C4-2B (cell line): ENCODE measurements around the gene TANGO6.

Source experiments
- H3K27ac ChIP-seq: fragments of 450-650 bp; 2 replicates; pipeline ENCODE4 v1.5.1; 2017
- ZFX ChIP-seq: fragments of 450-650 bp; IDR thresholded peaks from 2 replicates; pipeline ENCODE4 v1.6.1; 2017
- TF ChIP-seq, protein P1 (sequence below): fragments of 450-650 bp; conservative IDR thresholded peaks from 2 replicates; pipeline ENCODE4 v1.5.1; 2017; ENCODE audit warnings: mild to moderate bottlenecking

TANGO6 gene

DNA sequence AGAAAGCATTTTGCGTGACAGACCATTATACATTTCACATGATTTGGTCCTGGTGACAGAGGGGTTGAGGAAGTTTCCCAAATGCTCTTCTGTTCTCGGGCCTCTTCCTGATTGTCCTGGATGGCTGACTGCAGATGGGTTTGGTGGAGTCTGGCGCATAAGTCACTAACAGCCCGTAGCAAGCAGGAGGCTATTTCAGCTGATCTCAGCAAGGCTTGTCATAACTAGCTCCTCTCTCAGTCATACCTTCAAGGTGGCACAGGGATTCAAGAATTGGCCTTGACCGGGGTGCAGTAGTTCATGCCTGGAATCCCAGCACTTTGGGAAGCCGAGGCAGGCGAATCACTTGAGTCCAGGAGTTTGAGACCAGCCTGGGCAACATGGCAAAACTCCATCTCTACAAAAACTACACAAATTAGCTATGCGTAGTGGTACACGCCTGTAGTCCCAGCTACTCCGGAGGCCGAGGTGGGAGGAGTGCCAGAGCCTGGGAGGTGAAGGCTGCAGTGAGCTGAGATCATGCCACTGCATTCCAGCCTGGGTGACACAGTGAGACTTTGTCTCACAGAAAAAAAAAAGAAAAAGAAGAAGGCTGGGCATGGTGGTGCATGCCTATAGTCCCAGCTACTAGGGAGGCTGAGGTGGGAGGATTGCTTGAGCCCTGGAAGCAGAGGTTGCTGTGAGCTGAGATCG lies 193.2 kb downstream of the TANGO6 start:
- TF ChIP-seq, protein P1, sequence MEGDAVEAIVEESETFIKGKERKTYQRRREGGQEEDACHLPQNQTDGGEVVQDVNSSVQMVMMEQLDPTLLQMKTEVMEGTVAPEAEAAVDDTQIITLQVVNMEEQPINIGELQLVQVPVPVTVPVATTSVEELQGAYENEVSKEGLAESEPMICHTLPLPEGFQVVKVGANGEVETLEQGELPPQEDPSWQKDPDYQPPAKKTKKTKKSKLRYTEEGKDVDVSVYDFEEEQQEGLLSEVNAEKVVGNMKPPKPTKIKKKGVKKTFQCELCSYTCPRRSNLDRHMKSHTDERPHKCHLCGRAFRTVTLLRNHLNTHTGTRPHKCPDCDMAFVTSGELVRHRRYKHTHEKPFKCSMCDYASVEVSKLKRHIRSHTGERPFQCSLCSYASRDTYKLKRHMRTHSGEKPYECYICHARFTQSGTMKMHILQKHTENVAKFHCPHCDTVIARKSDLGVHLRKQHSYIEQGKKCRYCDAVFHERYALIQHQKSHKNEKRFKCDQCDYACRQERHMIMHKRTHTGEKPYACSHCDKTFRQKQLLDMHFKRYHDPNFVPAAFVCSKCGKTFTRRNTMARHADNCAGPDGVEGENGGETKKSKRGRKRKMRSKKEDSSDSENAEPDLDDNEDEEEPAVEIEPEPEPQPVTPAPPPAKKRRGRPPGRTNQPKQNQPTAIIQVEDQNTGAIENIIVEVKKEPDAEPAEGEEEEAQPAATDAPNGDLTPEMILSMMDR: no peak
- no peak for TF ChIP-seq ZFX
- peak overlapping the region; percentile 50 for H3K27ac ChIP-seq

DNA sequence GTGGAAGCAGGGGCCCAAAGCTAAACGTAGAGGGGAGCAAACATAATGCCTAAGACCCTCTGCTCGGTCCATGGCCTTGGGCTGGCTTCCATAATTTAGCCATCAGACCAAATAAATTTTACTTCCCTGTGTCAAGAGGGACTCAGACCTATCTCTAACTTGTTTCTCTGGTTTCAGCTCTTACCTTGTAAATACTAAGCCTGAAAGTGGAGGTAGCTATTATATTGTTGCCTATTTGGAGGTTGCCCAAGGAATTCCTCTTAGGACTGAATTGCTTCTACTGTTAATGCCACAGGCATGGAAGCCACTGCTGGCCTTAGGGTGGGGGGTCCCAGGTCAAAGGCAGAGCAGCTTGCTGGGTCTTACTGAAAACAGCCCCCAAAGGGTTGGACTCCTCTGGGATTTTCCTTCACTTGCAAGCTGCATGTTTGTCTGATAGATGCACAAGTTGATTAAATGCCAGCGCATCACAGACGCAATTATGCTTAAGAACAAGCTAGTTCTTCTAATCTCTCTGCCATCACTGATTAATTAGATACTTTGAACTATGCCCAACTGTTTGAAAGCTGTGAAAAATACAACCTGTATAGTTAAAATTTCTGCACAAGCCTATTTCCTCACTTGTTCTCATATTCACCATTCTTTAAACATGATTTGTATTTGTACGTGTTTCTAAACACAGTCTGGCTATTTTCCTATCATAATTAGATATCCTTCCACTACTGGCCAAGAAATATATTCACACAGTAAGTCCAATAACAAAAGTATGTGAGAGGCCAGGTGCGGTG lies 194.2 kb downstream of the TANGO6 start:
- H3K27ac ChIP-seq: peak overlapping the region; percentile 50
- TF ChIP-seq, protein P1: no peak
- TF ChIP-seq ZFX: no peak

DNA sequence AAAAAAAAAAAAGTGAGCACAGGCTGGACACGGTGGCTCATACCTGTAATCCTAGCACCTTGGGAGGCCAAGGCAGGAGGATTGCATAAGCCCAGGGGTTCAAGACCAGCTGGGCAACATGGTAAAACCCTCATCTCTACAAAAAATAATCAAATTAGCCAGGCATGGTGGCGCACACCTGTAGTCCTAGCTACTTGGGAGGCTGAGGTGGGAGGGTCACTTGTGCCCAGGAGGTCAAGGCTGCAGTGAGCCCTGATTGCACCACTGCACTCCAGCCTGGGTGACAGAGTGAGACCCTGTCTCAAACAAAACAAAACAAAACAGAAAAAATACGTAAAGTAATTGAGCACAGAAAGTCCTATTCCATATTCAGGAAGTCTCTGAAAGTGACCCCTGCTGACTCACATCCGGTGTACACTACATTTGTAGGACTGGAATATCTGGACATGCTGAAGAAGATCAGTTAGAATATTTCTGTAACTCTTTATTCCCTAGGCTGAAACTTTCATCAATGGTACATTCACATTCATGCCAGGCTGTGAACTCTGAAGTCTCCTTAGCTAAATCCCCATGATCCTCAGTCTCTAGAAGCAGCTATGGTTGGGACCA lies 196.1 kb downstream of the TANGO6 start:
- no peak for TF ChIP-seq ZFX
- TF ChIP-seq, protein P1: no peak
- H3K27ac ChIP-seq: no peak overlapping the region

DNA sequence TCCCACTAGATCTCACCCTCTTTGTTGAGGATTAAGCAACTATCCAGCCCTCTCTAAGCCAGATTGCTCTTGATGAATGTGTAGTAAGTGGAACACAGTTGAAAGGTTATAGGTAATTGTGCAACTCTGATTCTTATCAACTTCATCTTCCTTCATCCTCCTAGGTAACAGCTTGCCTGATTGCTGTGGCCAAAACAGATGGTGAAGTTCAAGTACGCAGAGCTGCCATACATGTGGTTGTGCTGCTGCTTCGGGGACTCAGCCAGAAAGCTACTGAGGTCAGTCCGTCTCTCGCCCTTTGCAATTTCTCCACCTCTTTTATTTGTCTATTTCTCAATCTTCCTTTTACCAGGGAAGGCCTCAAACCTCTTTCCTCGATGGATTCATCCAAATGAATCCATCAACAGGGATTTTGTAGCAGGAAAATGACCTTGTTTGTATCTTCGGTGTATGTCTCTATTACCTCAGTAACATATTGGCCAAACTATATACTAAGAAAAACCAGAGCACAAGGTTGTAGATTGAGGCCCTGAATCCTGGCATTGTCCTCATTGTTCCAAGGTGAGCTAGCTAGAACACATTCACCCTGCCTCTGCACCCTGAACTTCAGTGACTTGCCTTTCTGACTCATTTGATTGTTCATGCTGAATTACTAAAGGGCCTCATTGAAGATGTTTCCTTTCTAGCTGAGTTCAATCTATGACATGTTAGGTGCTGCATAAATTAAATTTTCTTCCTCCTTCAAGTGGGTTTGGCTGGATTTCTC lies 197.0 kb downstream of the TANGO6 start:
- TF ChIP-seq ZFX: no peak
- TF ChIP-seq, protein P1: no peak
- H3K27ac ChIP-seq: no peak overlapping the region

DNA sequence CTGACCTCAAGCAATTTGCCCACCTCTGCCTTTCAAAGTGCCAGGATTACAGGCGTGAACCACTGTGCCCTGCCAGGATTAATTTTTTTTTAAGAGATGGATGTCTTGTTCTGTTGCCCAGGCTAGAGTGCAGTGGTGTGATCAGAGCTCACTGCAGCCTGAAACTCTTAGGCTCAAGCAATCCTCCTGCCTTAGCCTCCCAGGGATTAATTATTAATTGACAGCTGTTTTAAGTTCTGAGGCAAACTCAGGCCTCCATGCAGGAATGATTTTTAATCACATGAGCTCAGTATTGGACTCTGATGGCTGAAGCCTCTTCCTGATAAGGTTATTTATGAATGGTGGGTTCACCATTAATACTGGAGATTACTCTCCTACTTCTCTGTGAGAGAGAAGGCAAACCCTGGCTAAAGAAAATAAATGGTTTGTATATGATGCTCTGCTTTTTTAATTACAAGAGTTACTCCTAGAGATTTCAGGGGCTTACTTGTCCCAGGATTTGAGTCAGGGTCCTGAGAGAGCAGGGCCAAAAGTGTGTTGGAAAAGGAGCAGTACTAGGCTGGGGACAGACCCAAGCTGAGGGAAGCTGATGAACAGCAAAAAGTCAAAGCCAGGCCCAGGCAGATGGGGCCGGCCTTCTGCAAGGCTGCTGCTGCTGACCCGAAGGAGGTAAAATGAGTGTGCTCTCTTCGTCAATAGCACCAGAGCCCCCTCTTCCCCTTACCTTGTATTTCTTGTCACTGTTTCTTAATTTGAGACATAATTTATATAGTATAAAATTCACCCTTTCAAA lies 205.2 kb downstream of the TANGO6 start:
- TF ChIP-seq ZFX: no peak
- TF ChIP-seq, protein P1: no peak
- no peak overlapping the region for H3K27ac ChIP-seq

DNA sequence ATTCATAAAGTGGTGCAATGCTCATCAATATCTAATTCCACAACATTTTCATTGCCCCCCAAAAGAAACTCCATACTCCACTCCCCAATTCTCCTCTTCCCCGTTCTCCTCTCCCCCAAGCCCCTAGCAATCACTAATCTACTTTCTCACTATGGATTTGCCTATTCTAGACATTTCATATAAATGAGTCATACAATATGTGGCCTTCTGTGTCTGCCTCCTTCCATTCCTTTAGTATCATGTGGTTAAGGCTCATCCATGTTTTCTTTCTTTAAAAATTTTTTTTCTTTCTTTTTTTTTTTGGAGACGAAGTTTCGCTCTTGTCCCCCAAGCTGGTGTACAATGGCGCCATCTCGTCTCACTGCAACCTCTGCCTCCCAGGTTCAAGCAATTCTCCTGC lies 205.8 kb downstream of the TANGO6 start:
- no peak overlapping the region for H3K27ac ChIP-seq
- TF ChIP-seq, protein P1: no peak
- TF ChIP-seq ZFX: no peak
